Stimulated activated effector memory CD8-positive, alpha-beta T cell treated with anti-CD3 and anti-CD28 coated beads, Interleukin-12 subunit alpha, Interleukin-12 subunit beta, amount 100 ng/mL, for 72 hours (primary cell): Measurements from ENCODE around the gene TOX2.
A peak's percentile ranks its signal among the peaks of the same experiment; 100 is the strongest.

ENCODE experiments used
- ATAC-seq: fragments of 150-1000 bp; cut with Tn5 transposase; 2 replicates; pipeline ENCODE4 v1.10.0; 2021
- DNase-seq, 2 donors: peaks; one replicate each; pipeline ENCODE4 v3.0.0; 2021 to 2022; ENCODE audit warnings: low spot score in 2 of 2
- H3K27ac Mint-ChIP-seq: one replicate; pipeline ENCODE4 v1.8.0; 2022; ENCODE audit warnings: mild to moderate bottlenecking, mixed read lengths
- H3K36me3 Mint-ChIP-seq: one replicate; pipeline ENCODE4 v1.8.0; 2022; ENCODE audit warnings: mild to moderate bottlenecking, mixed read lengths
- H3K4me1 Mint-ChIP-seq: one replicate; pipeline ENCODE4 v1.8.0; 2022; ENCODE audit warnings: mixed read lengths
- H3K4me3 Mint-ChIP-seq: one replicate; pipeline ENCODE4 v1.8.0; 2022; ENCODE audit warnings: mild to moderate bottlenecking, mixed read lengths
- H3K9me3 Mint-ChIP-seq: one replicate; pipeline ENCODE4 v1.8.0; 2022; ENCODE audit warnings: mixed read lengths

The TOX2 gene, protein sequence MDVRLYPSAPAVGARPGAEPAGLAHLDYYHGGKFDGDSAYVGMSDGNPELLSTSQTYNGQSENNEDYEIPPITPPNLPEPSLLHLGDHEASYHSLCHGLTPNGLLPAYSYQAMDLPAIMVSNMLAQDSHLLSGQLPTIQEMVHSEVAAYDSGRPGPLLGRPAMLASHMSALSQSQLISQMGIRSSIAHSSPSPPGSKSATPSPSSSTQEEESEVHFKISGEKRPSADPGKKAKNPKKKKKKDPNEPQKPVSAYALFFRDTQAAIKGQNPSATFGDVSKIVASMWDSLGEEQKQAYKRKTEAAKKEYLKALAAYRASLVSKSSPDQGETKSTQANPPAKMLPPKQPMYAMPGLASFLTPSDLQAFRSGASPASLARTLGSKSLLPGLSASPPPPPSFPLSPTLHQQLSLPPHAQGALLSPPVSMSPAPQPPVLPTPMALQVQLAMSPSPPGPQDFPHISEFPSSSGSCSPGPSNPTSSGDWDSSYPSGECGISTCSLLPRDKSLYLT

GRCh38 chr20:43914311-43915210, at the start of gene TOX2:
TSS of gene TOX2 (plus strand) at chr20:43914852. CDS start at chr20:43914892, 40 bp downstream.
- ATAC-seq (peak; percentile 58), DNase-seq (no peak)
- peaks cover 32% of the 10 kb centered on the region for H3K4me1 Mint-ChIP-seq
- peak within 1 kb of the TSS; percentile 77 for H3K4me3 Mint-ChIP-seq
- peaks cover 3% of the 10 kb centered on the region for H3K9me3 Mint-ChIP-seq
- H3K27ac Mint-ChIP-seq = peak within 1 kb of the TSS; percentile 33
- no peaks in the 10 kb centered on the region for H3K36me3 Mint-ChIP-seq

GRCh38 chr20:43868091-43868490, 46.6 kb upstream of the TOX2 start:
- no peaks in the 10 kb centered on the region for H3K9me3 Mint-ChIP-seq
- H3K27ac Mint-ChIP-seq = no peak overlapping the region
- H3K4me1 Mint-ChIP-seq = no peaks in the 10 kb centered on the region
- ATAC-seq (no peak), DNase-seq (no peak)
- H3K4me3 Mint-ChIP-seq = no peak overlapping the region
- H3K36me3 Mint-ChIP-seq = no peaks in the 10 kb centered on the region

DNA sequence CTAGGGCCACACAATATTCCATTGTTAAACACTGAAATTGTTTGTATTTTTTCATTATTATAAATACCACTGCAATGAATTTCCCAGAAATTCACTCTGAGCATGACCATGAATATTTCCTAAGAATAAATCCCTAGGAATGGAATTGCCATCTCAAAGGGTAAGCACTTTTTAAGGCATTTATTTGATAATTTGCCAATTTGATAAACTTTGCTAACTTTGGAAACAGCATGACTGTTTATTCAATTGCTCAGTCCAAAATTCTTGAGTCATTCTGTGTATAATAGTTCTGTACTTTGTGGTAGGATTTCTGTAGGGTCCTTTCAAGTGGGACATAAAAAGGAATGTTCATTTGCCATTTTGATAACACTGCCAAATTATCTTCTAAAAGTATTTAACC, 44.2 kb upstream of the TOX2 start:
- Mint-ChIP-seq H3K4me3 (no peak overlapping the region), H3K27ac (no peak overlapping the region), H3K36me3 (no peaks in the 10 kb centered on the region), H3K4me1 (no peaks in the 10 kb centered on the region), H3K9me3 (no peaks in the 10 kb centered on the region)
- DNase-seq (no peak), ATAC-seq (no peak)

DNA sequence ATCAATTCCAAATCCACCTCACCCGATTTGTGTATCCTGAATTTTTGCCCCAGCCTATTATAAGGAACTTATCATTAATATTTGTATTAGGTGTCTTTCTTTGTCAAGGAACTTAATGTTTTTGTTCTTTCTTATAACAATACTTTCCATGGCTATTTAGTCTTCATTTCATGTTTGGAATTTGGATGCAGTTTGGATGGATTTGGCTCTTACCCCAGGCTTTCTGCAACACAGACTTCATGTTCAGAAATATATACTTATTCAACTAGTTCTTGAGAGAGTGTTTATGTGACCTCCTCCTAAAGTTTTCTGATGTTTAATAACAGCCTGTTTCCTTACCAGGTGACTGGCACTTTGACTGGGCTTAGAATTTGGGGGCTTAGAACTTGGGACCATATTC, 35.9 kb upstream of the TOX2 start:
- Mint-ChIP-seq H3K36me3 (no peaks in the 10 kb centered on the region), H3K4me3 (no peak overlapping the region), H3K9me3 (no peaks in the 10 kb centered on the region), H3K27ac (no peak overlapping the region), H3K4me1 (no peaks in the 10 kb centered on the region)
- no peak for ATAC-seq
- no peak for DNase-seq

DNA sequence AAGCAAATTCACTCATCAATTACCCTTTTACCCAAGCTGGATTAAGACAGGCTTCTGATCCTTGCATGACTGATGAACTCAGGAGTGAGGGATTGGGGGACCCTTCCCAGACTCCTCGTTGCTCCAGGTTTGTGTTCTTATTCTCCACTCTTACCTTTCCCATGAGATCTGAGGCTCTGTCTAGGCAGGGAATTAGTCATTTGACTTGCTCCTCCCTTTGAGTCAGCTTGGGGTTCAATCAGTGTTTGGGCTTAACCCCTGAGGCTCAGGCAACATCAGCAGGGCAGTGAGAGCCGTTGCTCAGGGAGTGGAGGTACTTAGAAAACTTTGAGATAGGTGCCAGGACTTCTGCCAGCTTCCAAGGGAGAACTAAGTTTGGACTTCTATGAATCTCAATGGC, 20.7 kb upstream of the TOX2 start:
- Mint-ChIP-seq H3K4me3 (no peak overlapping the region), H3K36me3 (peaks cover 4% of the 10 kb centered on the region), H3K4me1 (no peaks in the 10 kb centered on the region), H3K27ac (no peak overlapping the region), H3K9me3 (peaks cover 18% of the 10 kb centered on the region)
- DNase-seq = no peak
- ATAC-seq = no peak

DNA sequence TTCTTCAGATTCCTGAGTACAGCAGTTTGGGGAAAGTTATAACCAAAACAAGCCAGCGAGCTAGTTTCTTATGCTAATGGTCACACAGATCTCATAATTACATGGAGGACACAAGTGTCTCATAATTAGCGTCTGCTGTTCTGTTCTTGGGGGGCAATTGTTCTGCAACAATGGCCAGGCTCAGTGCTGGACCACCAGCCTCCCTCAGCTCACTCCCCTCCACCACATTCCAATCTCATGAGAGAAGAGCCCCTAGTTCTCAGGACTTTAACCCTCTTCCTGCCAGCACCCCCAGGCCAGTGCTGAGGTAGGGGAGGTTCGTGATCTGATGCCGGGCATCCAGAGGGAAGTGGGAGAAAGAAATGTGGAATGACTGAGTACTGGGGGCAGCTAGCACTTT, 20.2 kb upstream of the TOX2 start:
- Mint-ChIP-seq H3K4me1 (no peaks in the 10 kb centered on the region), H3K4me3 (no peak overlapping the region), H3K9me3 (peaks cover 15% of the 10 kb centered on the region), H3K27ac (no peak overlapping the region), H3K36me3 (peaks cover 4% of the 10 kb centered on the region)
- DNase-seq (no peak), ATAC-seq (no peak)

DNA sequence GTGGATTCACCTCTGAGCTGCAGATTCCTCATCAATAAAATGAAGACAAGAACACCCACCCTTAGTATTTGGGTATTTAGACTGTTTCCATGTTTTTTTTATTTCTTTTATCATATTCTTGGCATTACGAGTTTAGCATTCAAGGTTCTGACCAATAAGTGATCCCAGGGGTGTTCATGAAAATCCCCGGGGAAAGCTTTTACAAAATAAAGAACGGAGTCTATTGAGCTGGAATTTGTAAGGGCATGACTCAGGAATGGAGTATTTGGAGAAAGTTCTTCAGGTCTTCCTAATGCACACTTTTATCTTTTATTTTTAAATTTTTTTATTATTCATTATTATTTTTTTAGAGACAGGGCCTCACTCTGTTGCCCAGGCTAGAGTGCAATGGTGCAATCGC, 19.4 kb upstream of the TOX2 start:
- H3K4me3 Mint-ChIP-seq = no peak overlapping the region
- H3K36me3 Mint-ChIP-seq = peaks cover 4% of the 10 kb centered on the region
- H3K27ac Mint-ChIP-seq = no peak overlapping the region
- H3K4me1 Mint-ChIP-seq = no peaks in the 10 kb centered on the region
- peaks cover 10% of the 10 kb centered on the region for H3K9me3 Mint-ChIP-seq
- DNase-seq = no peak
- no peak for ATAC-seq

GRCh38 chr20:43899274-43900120, 15.2 kb upstream of the TOX2 start:
- Mint-ChIP-seq H3K27ac (no peak overlapping the region), H3K4me3 (no peak overlapping the region), H3K4me1 (no peaks in the 10 kb centered on the region), H3K9me3 (peaks cover 3% of the 10 kb centered on the region), H3K36me3 (peaks cover 4% of the 10 kb centered on the region)
- DNase-seq = no peak
- no peak for ATAC-seq

- DNase-seq (no peak), ATAC-seq (no peak)
Observed at GRCh38 chr20:43900121-43900466, 14.6 kb upstream of the TOX2 start.

GRCh38 chr20:43900496-43900895, 14.2 kb upstream of the TOX2 start:
- peaks cover 3% of the 10 kb centered on the region for H3K9me3 Mint-ChIP-seq
- H3K27ac Mint-ChIP-seq = no peak overlapping the region
- DNase-seq (no peak), ATAC-seq (no peak)
- no peak overlapping the region for H3K4me3 Mint-ChIP-seq
- peaks cover 4% of the 10 kb centered on the region for H3K36me3 Mint-ChIP-seq
- H3K4me1 Mint-ChIP-seq = no peaks in the 10 kb centered on the region

More at GRCh38 chr20:43900121-43900466, 14.6 kb upstream of the TOX2 start:
- Mint-ChIP-seq H3K27ac (no peak overlapping the region), H3K36me3 (peaks cover 4% of the 10 kb centered on the region), H3K9me3 (peaks cover 3% of the 10 kb centered on the region), H3K4me3 (no peak overlapping the region), H3K4me1 (no peaks in the 10 kb centered on the region)

- Mint-ChIP-seq H3K9me3 (peaks cover 3% of the 10 kb centered on the region), H3K36me3 (peaks cover 4% of the 10 kb centered on the region), H3K27ac (no peak overlapping the region), H3K4me1 (no peaks in the 10 kb centered on the region), H3K4me3 (no peak overlapping the region)
- DNase-seq (no peak), ATAC-seq (no peak)
Observed at GRCh38 chr20:43901296-43901695, 13.4 kb upstream of the TOX2 start.

DNA sequence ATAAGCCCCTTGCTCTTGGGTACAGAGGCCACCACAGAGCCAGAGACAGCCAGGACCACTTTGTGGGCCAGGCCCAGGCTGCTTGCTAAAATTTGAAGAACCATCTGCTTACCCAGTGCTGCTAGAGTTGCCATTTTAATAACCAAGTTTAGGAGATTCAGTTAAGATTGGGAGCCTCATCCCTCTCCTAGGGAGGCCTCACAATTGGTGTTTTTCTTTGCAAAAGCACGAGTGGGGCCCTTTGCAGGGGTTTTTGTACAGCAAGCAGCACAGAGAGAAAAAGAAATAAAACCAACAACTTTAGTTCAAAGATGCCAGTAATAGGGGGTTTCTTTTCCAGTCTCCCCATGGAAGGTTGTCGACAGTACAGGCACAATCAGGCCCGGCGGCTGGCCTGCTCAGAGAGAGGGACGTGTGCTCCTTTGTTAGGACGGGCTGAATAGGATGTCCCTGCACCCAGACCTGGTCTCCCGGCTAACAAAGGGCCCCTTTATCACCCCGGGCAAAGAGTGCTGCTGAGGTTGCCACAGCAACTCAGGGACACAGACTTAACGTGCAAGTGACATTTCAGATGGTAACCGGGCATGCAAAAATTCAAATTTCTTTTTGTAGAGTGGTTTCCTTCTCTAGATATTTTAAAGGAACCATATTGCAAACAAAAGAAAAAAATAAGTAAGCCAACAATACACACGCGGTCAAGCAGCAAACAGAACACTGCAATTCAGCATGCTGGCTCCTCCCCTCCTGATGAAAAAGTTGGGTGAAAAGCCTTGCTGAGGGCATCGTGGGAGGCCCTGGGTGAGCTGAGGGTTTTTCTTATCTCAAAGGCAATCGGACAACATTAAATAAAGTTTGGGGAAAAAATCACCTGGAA, 10.5 kb upstream of the TOX2 start:
- Mint-ChIP-seq H3K4me1 (no peaks in the 10 kb centered on the region), H3K27ac (no peak overlapping the region)
- ATAC-seq = no peak

DNA sequence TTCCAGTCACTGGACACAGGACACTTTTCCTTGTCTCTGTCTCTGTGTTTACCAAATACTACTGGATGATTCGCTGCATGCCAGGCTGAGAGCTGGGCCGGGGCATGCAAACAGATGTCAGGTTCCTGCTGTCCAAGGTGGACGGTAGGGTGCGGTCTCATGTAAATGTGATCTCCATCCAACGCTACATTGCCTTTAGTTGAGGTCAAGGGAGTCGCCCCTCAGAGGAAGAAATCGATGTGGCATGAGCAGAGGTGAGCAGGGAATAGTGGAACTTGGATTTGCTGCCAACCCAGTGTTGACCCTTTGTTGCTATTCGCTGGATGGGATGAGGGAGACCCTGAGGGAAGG, 9.8 kb upstream of the TOX2 start:
- DNase-seq = no peak
- H3K27ac Mint-ChIP-seq = no peak overlapping the region
- H3K4me1 Mint-ChIP-seq = no peaks in the 10 kb centered on the region
- peaks cover 15% of the 10 kb centered on the region for H3K9me3 Mint-ChIP-seq
- no peak for ATAC-seq
- H3K36me3 Mint-ChIP-seq = no peaks in the 10 kb centered on the region
- H3K4me3 Mint-ChIP-seq = no peak overlapping the region

More for the DNA sequence above, 10.5 kb upstream of the TOX2 start:
- Mint-ChIP-seq H3K9me3 (peaks cover 14% of the 10 kb centered on the region), H3K36me3 (no peaks in the 10 kb centered on the region), H3K4me3 (no peak overlapping the region)
- no peak for DNase-seq

GRCh38 chr20:43906505-43907034, 8.1 kb upstream of the TOX2 start:
- H3K4me1 Mint-ChIP-seq = peaks cover 12% of the 10 kb centered on the region
- DNase-seq (no peak), ATAC-seq (no peak)
- H3K4me3 Mint-ChIP-seq = no peak overlapping the region
- H3K27ac Mint-ChIP-seq = no peak overlapping the region
- peaks cover 13% of the 10 kb centered on the region for H3K9me3 Mint-ChIP-seq
- H3K36me3 Mint-ChIP-seq = no peaks in the 10 kb centered on the region
